Mesendoderm (in vitro differentiated cells): ENCODE data around the gene ZNF212. TPM values are rescaled to one million over a fixed set of nuclear protein-coding genes. Genes with fewer than 3 reads are reported as not detected.

Source experiments
- DNase-seq: peaks from one replicate; pipeline ENCODE4 v3.0.0; 2013
- H2AK5ac ChIP-seq: 2 replicates; pipeline ENCODE4 v1.6.1; 2013; ENCODE audit warnings: low read length, inconsistent platforms
- H2BK120ac ChIP-seq: 2 replicates; pipeline ENCODE4 v1.6.1; 2013; ENCODE audit warnings: low read depth, mild to moderate bottlenecking, low read length, moderate library complexity, mixed read lengths
- H2BK15ac ChIP-seq: replicated peaks from 2 replicates; pipeline ENCODE4 v1.6.1; 2013; ENCODE audit warnings: low read depth, mild to moderate bottlenecking, moderate library complexity
- H2BK5ac ChIP-seq: 2 replicates; pipeline ENCODE4 v1.6.1; 2013; ENCODE audit warnings: low read length, inconsistent platforms
- H3K18ac ChIP-seq: 2 replicates; pipeline ENCODE4 v1.6.1; 2013; ENCODE audit warnings: mild to moderate bottlenecking, low read length, mixed read lengths
- H3K23ac ChIP-seq: one replicate; pipeline ENCODE4 v1.6.1; 2013; ENCODE audit warnings: low read length
- H3K27ac ChIP-seq: 2 replicates; pipeline ENCODE4 v1.5.1; 2013; ENCODE audit warnings: low read depth, mild to moderate bottlenecking, inconsistent platforms, low read length, moderate library complexity
- H3K27me3 ChIP-seq: 2 replicates; pipeline ENCODE4 v1.6.1; 2013; ENCODE audit warnings: low read length, control low read depth, mild to moderate bottlenecking, inconsistent platforms; ENCODE audit not compliant: insufficient read depth, poor library complexity
- H3K36me3 ChIP-seq: 2 replicates; pipeline ENCODE4 v1.6.1; 2013; ENCODE audit warnings: low read length, inconsistent platforms; ENCODE audit not compliant: control insufficient read depth, insufficient read depth
- H3K4ac ChIP-seq: one replicate; pipeline ENCODE4 v1.6.1; 2013; ENCODE audit warnings: low read depth, mild to moderate bottlenecking, low read length, moderate library complexity
- H3K4me1 ChIP-seq: 2 replicates; pipeline ENCODE4 v1.6.1; 2013; ENCODE audit warnings: low read depth, low read length, inconsistent platforms; ENCODE audit not compliant: control insufficient read depth
- H3K4me2 ChIP-seq: 2 replicates; pipeline ENCODE4 v1.6.1; 2013; ENCODE audit warnings: low read length
- H3K4me3 ChIP-seq: 2 replicates; pipeline ENCODE4 v1.5.1; 2013; ENCODE audit warnings: mild to moderate bottlenecking, low read length
- H3K56ac ChIP-seq: one replicate; pipeline ENCODE4 v1.6.1; 2013; ENCODE audit warnings: low read length
- H3K79me1 ChIP-seq: 2 replicates; pipeline ENCODE4 v1.6.1; 2013; ENCODE audit warnings: low read length, inconsistent platforms
- H3K79me2 ChIP-seq: 2 replicates; pipeline ENCODE4 v1.6.1; 2013; ENCODE audit warnings: mild to moderate bottlenecking, low read length; ENCODE audit not compliant: control insufficient read depth, insufficient read depth
- H3K9ac ChIP-seq: 2 replicates; pipeline ENCODE4 v1.6.1; 2013; ENCODE audit warnings: low read length, inconsistent platforms
- H4K5ac ChIP-seq: one replicate; pipeline ENCODE4 v1.6.1; 2013; ENCODE audit warnings: low read length
- H4K8ac ChIP-seq: one replicate; pipeline ENCODE4 v1.6.1; 2013; ENCODE audit warnings: low read depth, mild to moderate bottlenecking, control low read depth, low read length, moderate library complexity
- WGBS: extraction: QIAGEN DNeasy Blood & Tissue Kit; methylation state at CpG from one replicate; pipeline ENCODE4 v1.1.7; 2013; ENCODE audit warnings: low lambda C conversion rate, missing lambda C conversion rate; ENCODE audit not compliant: insufficient coverage; ENCODE audit errors: extremely low coverage; 5-methylcytosine and 5-hydroxymethylcytosine counted together
- polyA plus RNA-seq, 2 experiments: library from polyadenylated mRNA; stranded (reverse); fragments of 200-250 nt; gene quantifications; one replicate each; pipeline ENCODE4 v1.2.3, GENCODE V29; 2013

ZNF212 gene
- polyA plus RNA-seq (2013, experiment 1 of 2), result 7.1 TPM
- polyA plus RNA-seq (2013, experiment 2 of 2), result 7.4 TPM

DNA sequence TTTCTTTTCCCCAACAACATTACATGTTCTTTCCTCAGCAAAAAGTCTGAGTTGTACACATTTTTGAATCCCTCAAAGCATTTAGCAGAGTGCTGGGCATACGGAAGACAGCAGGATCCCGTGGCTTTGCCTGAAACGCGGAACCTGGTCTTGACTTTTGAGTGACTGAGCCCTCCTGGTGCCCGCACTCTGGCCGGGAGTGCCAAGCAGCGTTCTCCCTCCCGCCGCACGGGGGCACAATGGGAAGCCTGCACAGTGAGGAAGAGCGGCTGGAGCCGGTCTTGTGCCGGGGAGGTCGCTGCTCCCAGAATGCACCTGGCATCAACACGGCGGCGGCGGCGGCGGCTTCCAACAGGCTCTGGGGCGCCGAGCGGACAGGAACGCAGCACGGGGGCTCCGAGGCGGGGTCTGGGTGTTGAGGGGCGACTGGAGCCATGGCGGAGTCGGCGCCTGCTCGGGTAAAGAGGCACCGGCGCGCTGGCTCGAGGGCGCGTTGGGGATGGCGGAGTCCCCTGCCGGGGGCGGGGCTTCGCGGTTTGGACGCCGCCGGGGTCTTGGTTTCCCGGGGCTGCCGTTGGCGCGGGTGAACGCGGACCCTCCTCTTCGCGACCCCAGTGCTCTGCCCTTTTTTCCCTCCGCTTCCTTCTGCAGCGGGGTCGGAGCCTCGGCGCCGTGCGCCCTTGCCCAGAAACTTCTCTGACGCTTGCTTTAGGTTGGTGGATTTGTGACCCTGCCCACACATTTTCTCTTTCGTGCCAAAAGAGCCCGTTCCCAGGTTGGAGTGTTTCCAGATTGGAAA, at the start of gene ZNF212:
Gene ZNF212 (plus strand): TSS at position 307 of the 799 bp plus-strand sequence. CDS start 128 bp downstream, at position 435.
- DNase-seq, result peak; percentile 95
- H3K27ac ChIP-seq, result no peak within 1 kb of the TSS

DNA sequence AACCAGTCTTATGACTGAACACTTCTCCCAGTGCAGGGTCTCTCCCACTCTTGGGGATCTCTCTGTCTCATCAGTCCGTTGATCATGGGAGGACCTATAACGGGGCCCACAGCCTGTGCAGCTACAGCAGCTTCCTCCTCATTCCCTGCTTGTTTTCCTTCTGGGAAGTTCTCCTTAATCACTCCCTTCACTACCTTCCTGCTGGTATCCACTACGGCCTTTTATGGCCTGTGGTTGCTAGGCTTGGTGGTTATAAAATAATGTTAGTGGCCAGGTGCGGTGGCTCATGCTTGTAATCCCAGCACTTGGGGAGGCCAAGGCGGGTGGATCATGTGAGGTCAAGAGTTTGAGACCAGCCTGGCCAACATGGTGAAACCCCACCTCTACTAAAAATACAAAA, 47.6 kb upstream of the ZNF212 start:
- no peak overlapping the region for H3K4ac ChIP-seq
- H3K9ac ChIP-seq, result no peak overlapping the region
- WGBS, result no CpG with 5 or more reads among the region's 5 CpGs
- H2BK120ac ChIP-seq, result no peak overlapping the region
- no peak for DNase-seq
- no peaks in the 10 kb centered on the region for H3K36me3 ChIP-seq
- no peaks in the 10 kb centered on the region for H3K4me1 ChIP-seq
- no peak overlapping the region for H3K4me2 ChIP-seq
- no peak overlapping the region for H4K5ac ChIP-seq
- no peak overlapping the region for H3K56ac ChIP-seq
- H3K18ac ChIP-seq, result no peak overlapping the region
- H3K23ac ChIP-seq, result no peak overlapping the region
- no peak overlapping the region for H2AK5ac ChIP-seq
- peaks cover 3% of the 10 kb centered on the region for H3K79me1 ChIP-seq
- no peak overlapping the region for H2BK5ac ChIP-seq
- no peak overlapping the region for H3K4me3 ChIP-seq
- no peak overlapping the region for H3K27ac ChIP-seq
- H4K8ac ChIP-seq, result no peak overlapping the region
- H3K27me3 ChIP-seq, result no peaks in the 10 kb centered on the region
- H3K79me2 ChIP-seq, result peaks cover 13% of the 10 kb centered on the region
- no peak overlapping the region for H2BK15ac ChIP-seq

More for the DNA sequence above, at the start of gene ZNF212:
- H3K56ac ChIP-seq, result peak within 1 kb of the TSS; percentile 91
- H4K5ac ChIP-seq, result no peak within 1 kb of the TSS
- H3K4me3 ChIP-seq, result peak within 1 kb of the TSS; percentile 99
- H3K27me3 ChIP-seq, result no peaks in the 10 kb centered on the region
- H3K4me1 ChIP-seq, result peaks cover 5% of the 10 kb centered on the region
- WGBS, result no CpG with 5 or more reads among the region's 64 CpGs
- peak within 1 kb of the TSS; percentile 88 for H3K4me2 ChIP-seq
- H3K9ac ChIP-seq, result peak within 1 kb of the TSS; percentile 79
- H3K23ac ChIP-seq, result no peak within 1 kb of the TSS
- no peaks in the 10 kb centered on the region for H3K36me3 ChIP-seq
- H3K18ac ChIP-seq, result no peak within 1 kb of the TSS
- H3K79me1 ChIP-seq, result peaks cover 12% of the 10 kb centered on the region
- no peak within 1 kb of the TSS for H2AK5ac ChIP-seq
- H2BK5ac ChIP-seq, result no peak within 1 kb of the TSS
- peak within 1 kb of the TSS; percentile 6 for H3K4ac ChIP-seq
- peaks cover 16% of the 10 kb centered on the region for H3K79me2 ChIP-seq
- peak within 1 kb of the TSS; percentile 93 for H4K8ac ChIP-seq
- no peak within 1 kb of the TSS for H2BK120ac ChIP-seq
- no peak within 1 kb of the TSS for H2BK15ac ChIP-seq

DNA sequence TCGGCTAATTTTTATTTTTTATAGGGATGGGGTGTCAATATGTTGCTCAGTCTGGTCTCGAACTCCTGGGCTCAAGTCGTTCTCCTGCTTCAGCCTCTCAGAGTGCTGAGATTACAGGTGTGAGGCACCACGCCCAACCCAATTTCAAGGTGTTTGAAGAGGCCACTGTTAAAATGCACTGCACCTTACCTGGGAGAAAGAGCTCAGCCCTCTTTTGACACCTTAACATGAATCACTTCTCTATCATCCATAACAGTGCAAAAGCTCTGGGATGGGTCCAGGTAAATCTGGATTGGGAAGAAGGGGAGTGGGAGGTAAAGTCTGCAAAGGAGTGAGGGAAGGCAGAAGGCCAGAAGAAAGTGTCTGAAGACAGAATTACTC, 44.7 kb upstream of the ZNF212 start:
- Histone ChIP-seq H3K36me3 (peaks cover 7% of the 10 kb centered on the region), H2AK5ac (no peak overlapping the region), H2BK15ac (no peak overlapping the region), H3K27ac (no peak overlapping the region), H3K9ac (peak overlapping the region; percentile 50), H3K18ac (no peak overlapping the region), H3K56ac (peak overlapping the region; percentile 83), H3K4ac (no peak overlapping the region), H3K79me2 (peaks cover 22% of the 10 kb centered on the region), H4K8ac (no peak overlapping the region), H2BK120ac (no peak overlapping the region), H3K4me3 (no peak overlapping the region), H3K23ac (no peak overlapping the region), H3K79me1 (peaks cover 16% of the 10 kb centered on the region), H3K4me2 (peak overlapping the region; percentile 83), H3K27me3 (no peaks in the 10 kb centered on the region), H4K5ac (no peak overlapping the region), H2BK5ac (no peak overlapping the region), H3K4me1 (no peaks in the 10 kb centered on the region)
- DNase-seq, result peak; percentile 18
- WGBS, result no CpG with 5 or more reads among the region's 4 CpGs

DNA sequence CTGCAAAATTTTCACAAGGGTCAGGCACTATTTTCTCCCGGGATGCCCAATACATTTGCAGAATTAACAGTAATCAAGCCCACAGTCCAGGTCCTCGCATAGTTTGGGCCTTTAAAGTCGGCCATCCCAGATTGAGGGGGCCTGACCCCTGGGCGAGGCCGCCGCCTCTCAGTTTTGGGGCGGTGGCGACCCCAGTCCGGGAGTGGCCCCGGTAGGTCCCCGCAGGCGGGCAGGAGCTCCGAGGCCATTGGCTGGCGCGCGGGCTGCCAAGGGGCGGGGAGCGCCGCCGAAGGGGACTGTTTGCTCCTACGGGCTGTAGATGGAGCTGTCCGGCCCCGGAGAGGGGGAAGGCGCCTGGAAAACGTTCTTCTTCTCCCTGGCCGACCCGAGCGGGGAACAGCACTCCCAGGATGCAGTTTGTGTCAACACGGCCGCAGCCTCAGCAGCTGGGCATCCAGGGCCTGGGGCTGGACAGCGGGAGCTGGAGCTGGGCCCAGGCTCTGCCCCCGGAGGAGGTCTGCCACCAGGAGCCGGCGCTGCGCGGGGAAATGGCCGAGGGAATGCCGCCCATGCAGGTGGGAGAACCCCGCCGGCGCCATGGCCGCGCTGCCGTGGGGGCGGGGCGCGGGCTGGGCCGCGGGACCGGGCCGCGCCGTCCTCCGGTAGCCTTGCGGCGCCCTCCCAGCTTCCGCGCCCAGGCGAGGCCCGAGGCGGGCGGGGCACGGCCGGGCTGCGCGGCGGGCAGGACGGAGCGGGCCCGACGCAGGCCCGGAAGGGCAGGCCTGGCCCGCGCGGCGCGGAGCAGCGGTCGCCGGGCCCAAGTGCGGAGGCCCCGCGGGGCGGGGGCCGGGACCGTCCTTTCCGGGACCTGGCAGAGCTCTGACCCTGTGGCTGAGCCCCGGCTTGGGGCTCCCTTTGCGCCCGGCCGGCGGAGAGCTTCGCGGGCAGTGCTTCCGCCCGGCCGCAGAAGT, 44.0 kb upstream of the ZNF212 start, which contains the start of gene ZNF282:
Gene ZNF282 (plus strand): TSS at position 367 of the 971 bp plus-strand sequence. CDS start 44 bp downstream, at position 411.
- peak within 1 kb of the TSS; percentile 83 for H3K4me2 ChIP-seq
- peak within 1 kb of the TSS; percentile 80 for H2BK5ac ChIP-seq
- H2BK120ac ChIP-seq, result peak within 1 kb of the TSS; percentile 3
- no peaks in the 10 kb centered on the region for H3K4me1 ChIP-seq
- H2AK5ac ChIP-seq, result no peak within 1 kb of the TSS
- H3K18ac ChIP-seq, result peak within 1 kb of the TSS; percentile 85
- DNase-seq, result peak; percentile 96
- no CpG with 5 or more reads among the region's 97 CpGs for WGBS
- peak within 1 kb of the TSS; percentile 95 for H3K4me3 ChIP-seq
- H3K79me2 ChIP-seq, result peaks cover 22% of the 10 kb centered on the region
- H3K79me1 ChIP-seq, result peaks cover 17% of the 10 kb centered on the region
- peak within 1 kb of the TSS; percentile 88 for H3K4ac ChIP-seq
- no peak within 1 kb of the TSS for H2BK15ac ChIP-seq
- no peak within 1 kb of the TSS for H3K23ac ChIP-seq
- peak within 1 kb of the TSS; percentile 94 for H3K9ac ChIP-seq
- peak within 1 kb of the TSS; percentile 16 for H4K8ac ChIP-seq
- peak within 1 kb of the TSS; percentile 99 for H3K56ac ChIP-seq
- H3K27ac ChIP-seq, result peak within 1 kb of the TSS; percentile 95
- H4K5ac ChIP-seq, result no peak within 1 kb of the TSS
- H3K27me3 ChIP-seq, result no peaks in the 10 kb centered on the region
- peaks cover 11% of the 10 kb centered on the region for H3K36me3 ChIP-seq

DNA sequence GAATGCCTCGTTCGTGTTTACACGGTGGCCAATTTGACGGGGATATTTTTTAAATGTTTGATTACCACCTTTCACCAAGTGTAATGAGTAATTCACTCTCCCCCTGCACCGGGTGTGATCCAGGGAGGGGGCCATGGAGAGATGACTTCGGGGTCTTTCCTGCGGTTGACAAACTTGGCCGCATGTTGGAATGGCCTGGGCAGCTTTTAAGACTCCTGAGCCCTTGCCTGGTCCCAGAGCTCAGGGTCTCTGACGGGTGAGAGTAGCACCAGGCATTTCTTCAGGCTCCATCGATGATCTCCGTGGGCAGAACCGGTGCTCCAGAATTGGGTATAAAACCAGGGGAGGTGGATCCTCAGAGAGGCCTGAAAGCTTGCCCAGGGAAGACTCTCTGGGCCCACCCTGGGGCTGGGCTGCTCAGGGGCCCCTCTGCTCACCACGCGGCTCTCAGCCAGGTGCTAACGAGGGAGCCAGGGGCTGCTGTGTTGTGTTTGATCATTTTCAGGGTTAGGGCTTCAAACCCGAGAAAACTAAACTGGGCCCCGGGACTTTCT, 43.2 kb upstream of the ZNF212 start:
- peak; percentile 52 for DNase-seq
- Histone ChIP-seq H2BK120ac (no peak overlapping the region), H3K4ac (peak overlapping the region; percentile 88), H2BK15ac (no peak overlapping the region), H3K4me1 (no peaks in the 10 kb centered on the region), H3K9ac (peak overlapping the region; percentile 94), H2AK5ac (no peak overlapping the region), H3K36me3 (peaks cover 14% of the 10 kb centered on the region), H3K79me1 (peaks cover 17% of the 10 kb centered on the region), H3K4me2 (peak overlapping the region; percentile 19), H3K27ac (peak overlapping the region; percentile 95), H3K27me3 (no peaks in the 10 kb centered on the region), H2BK5ac (no peak overlapping the region), H4K5ac (no peak overlapping the region), H3K56ac (peak overlapping the region; percentile 99), H4K8ac (peak overlapping the region; percentile 16), H3K23ac (no peak overlapping the region), H3K79me2 (peaks cover 22% of the 10 kb centered on the region), H3K4me3 (peak overlapping the region; percentile 95), H3K18ac (peak overlapping the region; percentile 85)
- WGBS, result no CpG with 5 or more reads among the region's 17 CpGs
